Measurements from ENCODE around the gene NACC2. TPM values are rescaled to one million over a fixed set of nuclear protein-coding genes. Genes with fewer than 3 reads are reported as not detected.

The NACC2 gene
- total RNA-seq, 2 donors from 2014 or later: 19.2 to 21.1 TPM

GRCh38 chr9:136010615-136011361 is 84.3 kb downstream of the NACC2 start:
- H3K4me3 Mint-ChIP-seq: no peak overlapping the region
- no peaks in the 10 kb centered on the region for H3K36me3 Mint-ChIP-seq
- H3K4me1 Mint-ChIP-seq (ENCODE audit: low read depth in 2 of 2): no peaks in the 10 kb centered on the region
- DNase-seq (ENCODE audit: low spot score): no peak
- no peak for ATAC-seq
- H3K9me3 Mint-ChIP-seq: no peaks in the 10 kb centered on the region
- no peaks in the 10 kb centered on the region for H3K27me3 Mint-ChIP-seq
- no peak overlapping the region for H3K27ac Mint-ChIP-seq

- H3K36me3 Mint-ChIP-seq: no peaks in the 10 kb centered on the region
- no peaks in the 10 kb centered on the region for H3K9me3 Mint-ChIP-seq
- H3K4me1 Mint-ChIP-seq (ENCODE audit: low read depth in 2 of 2): no peaks in the 10 kb centered on the region
- DNase-seq (ENCODE audit: low spot score): no peak
- ATAC-seq: no peak
- no peak overlapping the region for H3K27ac Mint-ChIP-seq
- H3K4me3 Mint-ChIP-seq: no peak overlapping the region
- H3K27me3 Mint-ChIP-seq: no peaks in the 10 kb centered on the region
Observed at GRCh38 chr9:136010176-136010575, 84.9 kb downstream of the NACC2 start.

- no peak overlapping the region for H3K4me3 Mint-ChIP-seq
- H3K4me1 Mint-ChIP-seq (ENCODE audit: low read depth in 2 of 2): no peaks in the 10 kb centered on the region
- no peaks in the 10 kb centered on the region for H3K27me3 Mint-ChIP-seq
- no peaks in the 10 kb centered on the region for H3K36me3 Mint-ChIP-seq
- no peak for DNase-seq (ENCODE audit: low spot score)
- H3K9me3 Mint-ChIP-seq: no peaks in the 10 kb centered on the region
- no peak overlapping the region for H3K27ac Mint-ChIP-seq
- ATAC-seq: no peak
Observed at GRCh38 chr9:136009516-136009915, 85.6 kb downstream of the NACC2 start.

GRCh38 chr9:136008693-136008997 is 86.4 kb downstream of the NACC2 start:
- H3K4me1 Mint-ChIP-seq (ENCODE audit: low read depth in 2 of 2): no peaks in the 10 kb centered on the region
- no peak for DNase-seq (ENCODE audit: low spot score)
- H3K4me3 Mint-ChIP-seq: no peak overlapping the region
- H3K36me3 Mint-ChIP-seq: no peaks in the 10 kb centered on the region
- H3K9me3 Mint-ChIP-seq: no peaks in the 10 kb centered on the region
- ATAC-seq: no peak
- H3K27me3 Mint-ChIP-seq: no peaks in the 10 kb centered on the region
- H3K27ac Mint-ChIP-seq: no peak overlapping the region

GRCh38 chr9:136007934-136008692 is 87.0 kb downstream of the NACC2 start:
- DNase-seq (ENCODE audit: low spot score): no peak
- Mint-ChIP-seq H3K27ac (no peak overlapping the region), H3K4me3 (no peak overlapping the region), H3K36me3 (no peaks in the 10 kb centered on the region), H3K27me3 (no peaks in the 10 kb centered on the region), H3K4me1 (ENCODE audit: low read depth in 2 of 2) (no peaks in the 10 kb centered on the region), H3K9me3 (no peaks in the 10 kb centered on the region)
- no peak for ATAC-seq

GRCh38 chr9:136007276-136007933 is 87.7 kb downstream of the NACC2 start:
- Mint-ChIP-seq H3K4me1 (ENCODE audit: low read depth in 2 of 2) (no peaks in the 10 kb centered on the region), H3K9me3 (no peaks in the 10 kb centered on the region), H3K27me3 (no peaks in the 10 kb centered on the region), H3K36me3 (no peaks in the 10 kb centered on the region), H3K4me3 (no peak overlapping the region), H3K27ac (no peak overlapping the region)
- ATAC-seq (no peak), DNase-seq (ENCODE audit: low spot score) (no peak)

GRCh38 chr9:136006169-136006568 is 88.9 kb downstream of the NACC2 start:
- Mint-ChIP-seq H3K4me1 (ENCODE audit: low read depth in 2 of 2) (no peaks in the 10 kb centered on the region), H3K36me3 (no peaks in the 10 kb centered on the region)

GRCh38 chr9:136004712-136005111 is 90.4 kb downstream of the NACC2 start:
- Mint-ChIP-seq H3K4me3 (no peak overlapping the region), H3K4me1 (ENCODE audit: low read depth in 2 of 2) (no peaks in the 10 kb centered on the region), H3K9me3 (no peaks in the 10 kb centered on the region), H3K27me3 (no peaks in the 10 kb centered on the region), H3K36me3 (no peaks in the 10 kb centered on the region), H3K27ac (no peak overlapping the region)
- no peak for DNase-seq (ENCODE audit: low spot score)
- no peak for ATAC-seq

More at GRCh38 chr9:136006169-136006568, 88.9 kb downstream of the NACC2 start:
- Mint-ChIP-seq H3K4me3 (no peak overlapping the region), H3K9me3 (no peaks in the 10 kb centered on the region), H3K27ac (no peak overlapping the region), H3K27me3 (no peaks in the 10 kb centered on the region)
- no peak for ATAC-seq
- no peak for DNase-seq (ENCODE audit: low spot score)

- Mint-ChIP-seq H3K36me3 (no peaks in the 10 kb centered on the region), H3K4me1 (ENCODE audit: low read depth in 2 of 2) (no peaks in the 10 kb centered on the region), H3K9me3 (no peaks in the 10 kb centered on the region), H3K27ac (no peak overlapping the region), H3K4me3 (no peak overlapping the region), H3K27me3 (no peaks in the 10 kb centered on the region)
- DNase-seq (ENCODE audit: low spot score) (no peak), ATAC-seq (no peak)
Observed at GRCh38 chr9:136004219-136004618, 90.9 kb downstream of the NACC2 start.

- Mint-ChIP-seq H3K4me1 (ENCODE audit: low read depth in 2 of 2) (no peaks in the 10 kb centered on the region), H3K4me3 (no peak overlapping the region), H3K36me3 (no peaks in the 10 kb centered on the region), H3K27me3 (no peaks in the 10 kb centered on the region), H3K27ac (no peak overlapping the region), H3K9me3 (no peaks in the 10 kb centered on the region)
- DNase-seq (ENCODE audit: low spot score): no peak
- ATAC-seq: no peak
Observed at GRCh38 chr9:136003411-136004218, 91.5 kb downstream of the NACC2 start.

GRCh38 chr9:136002881-136003280 is 92.2 kb downstream of the NACC2 start:
- Mint-ChIP-seq H3K4me1 (ENCODE audit: low read depth in 2 of 2) (no peaks in the 10 kb centered on the region), H3K27me3 (no peaks in the 10 kb centered on the region), H3K27ac (no peak overlapping the region), H3K9me3 (no peaks in the 10 kb centered on the region), H3K36me3 (no peaks in the 10 kb centered on the region), H3K4me3 (no peak overlapping the region)
- no peak for DNase-seq (ENCODE audit: low spot score)
- no peak for ATAC-seq

- ATAC-seq (no peak), DNase-seq (ENCODE audit: low spot score) (no peak)
- Mint-ChIP-seq H3K4me1 (ENCODE audit: low read depth in 2 of 2) (no peaks in the 10 kb centered on the region), H3K27me3 (no peaks in the 10 kb centered on the region), H3K4me3 (no peak overlapping the region), H3K9me3 (no peaks in the 10 kb centered on the region), H3K36me3 (no peaks in the 10 kb centered on the region), H3K27ac (no peak overlapping the region)
Observed at GRCh38 chr9:136002215-136002614, 92.9 kb downstream of the NACC2 start.

- H3K4me3 Mint-ChIP-seq: no peak overlapping the region
- H3K36me3 Mint-ChIP-seq: no peaks in the 10 kb centered on the region
- ATAC-seq: no peak
- no peak overlapping the region for H3K27ac Mint-ChIP-seq
- no peak for DNase-seq (ENCODE audit: low spot score)
- H3K27me3 Mint-ChIP-seq: no peaks in the 10 kb centered on the region
- no peaks in the 10 kb centered on the region for H3K9me3 Mint-ChIP-seq
- no peaks in the 10 kb centered on the region for H3K4me1 Mint-ChIP-seq (ENCODE audit: low read depth in 2 of 2)
Observed at GRCh38 chr9:136001231-136001630, 93.9 kb downstream of the NACC2 start.
